HEK293T (cell line): ENCODE results near the gene PSIP1.

ENCODE experiments used
- CTCF ChIA-PET: fragments of 350-600 bp; formaldehyde crosslinking; extraction: SDS; loops from one replicate; lab custom pipeline; 2021; ENCODE audit warnings: antibody characterized with exemption, inconsistent platforms; lab: Yijun Ruan, JAX
- POLR2A ChIA-PET: fragments of 350-600 bp; formaldehyde crosslinking; extraction: SDS; loops from one replicate; lab custom pipeline; 2020; ENCODE audit warnings: antibody characterized with exemption, inconsistent platforms; lab: Yijun Ruan, JAX
- DNase-seq: peaks from one replicate; pipeline ENCODE4 v3.0.0; 2012; ENCODE audit warnings: mixed read lengths; ENCODE audit errors: extremely low spot score
- ARNT ChIP-seq: fragments of 450-650 bp; IDR thresholded peaks from 2 replicates; pipeline ENCODE4 v1.6.1; 2017; ENCODE audit warnings: mild to moderate bottlenecking
- BHLHE40 ChIP-seq: fragments of 450-650 bp; IDR thresholded peaks from 2 replicates; pipeline ENCODE4 v1.6.1; 2016; ENCODE audit warnings: mild to moderate bottlenecking, moderate library complexity, borderline replicate concordance
- CTBP1 ChIP-seq: fragments of 450-650 bp; IDR thresholded peaks from 2 replicates; pipeline ENCODE4 v1.6.1; 2016; ENCODE audit warnings: borderline replicate concordance
- ELF4 ChIP-seq: fragments of 450-650 bp; IDR thresholded peaks from 2 replicates; pipeline ENCODE4 v1.6.1; 2017; ENCODE audit warnings: antibody characterized with exemption
- FOXA1 ChIP-seq: fragments of 450-650 bp; IDR thresholded peaks from 2 replicates; pipeline ENCODE4 v1.6.1; 2016; ENCODE audit warnings: mild to moderate bottlenecking
- FOXK2 ChIP-seq: fragments of 450-650 bp; IDR thresholded peaks from 2 replicates; pipeline ENCODE4 v1.6.1; 2016; ENCODE audit warnings: mild to moderate bottlenecking
- FOXM1 ChIP-seq: fragments of 450-650 bp; IDR thresholded peaks from 2 replicates; pipeline ENCODE4 v1.6.1; 2017; ENCODE audit warnings: mild to moderate bottlenecking, borderline replicate concordance
- HDGF ChIP-seq: fragments of 450-650 bp; IDR thresholded peaks from 2 replicates; pipeline ENCODE4 v1.6.1; 2017; ENCODE audit warnings: antibody characterized with exemption, borderline replicate concordance
- L3MBTL2 ChIP-seq: fragments of 450-650 bp; conservative IDR thresholded peaks from 2 replicates; pipeline ENCODE4 v1.6.1; 2016; ENCODE audit warnings: mild to moderate bottlenecking
- LEF1 ChIP-seq: fragments of 450-650 bp; IDR thresholded peaks from 2 replicates; pipeline ENCODE4 v1.6.1; 2017; ENCODE audit warnings: mild to moderate bottlenecking, borderline replicate concordance
- NFRKB ChIP-seq: fragments of 450-650 bp; IDR thresholded peaks from 2 replicates; pipeline ENCODE4 v1.6.1; 2016; ENCODE audit warnings: mild to moderate bottlenecking, moderate library complexity
- PKNOX1 ChIP-seq: fragments of 450-650 bp; IDR thresholded peaks from 2 replicates; pipeline ENCODE4 v1.6.1; 2016
- SP1 ChIP-seq: fragments of 450-650 bp; IDR thresholded peaks from 2 replicates; pipeline ENCODE4 v1.6.1; 2017
- SUZ12 ChIP-seq: fragments of 450-650 bp; IDR thresholded peaks from 2 replicates; pipeline ENCODE4 v1.6.1; 2016; ENCODE audit warnings: mild to moderate bottlenecking
- TARDBP ChIP-seq: fragments of 450-650 bp; IDR thresholded peaks from 2 replicates; pipeline ENCODE4 v1.6.1; 2016
- ZNF384 ChIP-seq: fragments of 450-650 bp; IDR thresholded peaks from 2 replicates; pipeline ENCODE4 v1.6.1; 2016

The PSIP1 gene

GRCh38 chr9:15512889-15513288 is 2.1 kb upstream of the PSIP1 start:
- ChIA-PET POLR2A (interaction anchor here (1.6 to 4.5 kb wide), 2 partner anchors 24 to 40 kb away, joined by 3 to 43 read pairs; partner anchors contain the start of gene CCDC171), CTCF (interaction anchor here (0.7 kb wide), 1 partner anchor 1192 kb away, joined by 3 read pairs; no protein-coding TSS in a partner anchor)
- no peak for TF ChIP-seq ARNT
- TF ChIP-seq FOXM1, result no peak
- no peak for TF ChIP-seq ZNF384
- no peak for DNase-seq

GRCh38 chr9:15512204-15512603 is 1.4 kb upstream of the PSIP1 start:
- ChIA-PET CTCF (interaction anchor here (0.7 kb wide), 1 partner anchor 1192 kb away, joined by 3 read pairs; no protein-coding TSS in a partner anchor), POLR2A (interaction anchor here (1.6 to 4.5 kb wide), 2 partner anchors 25 to 41 kb away, joined by 3 to 43 read pairs; partner anchors contain the start of gene CCDC171)
- DNase-seq, result no peak
- TF ChIP-seq BHLHE40 (no peak), ELF4 (no peak), ZNF384 (no peak), SP1 (no peak), CTBP1 (no peak), NFRKB (no peak), FOXA1 (no peak), TARDBP (no peak), HDGF (no peak), SUZ12 (no peak), PKNOX1 (no peak), ARNT (no peak), L3MBTL2 (no peak), FOXK2 (no peak), LEF1 (no peak), FOXM1 (no peak)

DNA sequence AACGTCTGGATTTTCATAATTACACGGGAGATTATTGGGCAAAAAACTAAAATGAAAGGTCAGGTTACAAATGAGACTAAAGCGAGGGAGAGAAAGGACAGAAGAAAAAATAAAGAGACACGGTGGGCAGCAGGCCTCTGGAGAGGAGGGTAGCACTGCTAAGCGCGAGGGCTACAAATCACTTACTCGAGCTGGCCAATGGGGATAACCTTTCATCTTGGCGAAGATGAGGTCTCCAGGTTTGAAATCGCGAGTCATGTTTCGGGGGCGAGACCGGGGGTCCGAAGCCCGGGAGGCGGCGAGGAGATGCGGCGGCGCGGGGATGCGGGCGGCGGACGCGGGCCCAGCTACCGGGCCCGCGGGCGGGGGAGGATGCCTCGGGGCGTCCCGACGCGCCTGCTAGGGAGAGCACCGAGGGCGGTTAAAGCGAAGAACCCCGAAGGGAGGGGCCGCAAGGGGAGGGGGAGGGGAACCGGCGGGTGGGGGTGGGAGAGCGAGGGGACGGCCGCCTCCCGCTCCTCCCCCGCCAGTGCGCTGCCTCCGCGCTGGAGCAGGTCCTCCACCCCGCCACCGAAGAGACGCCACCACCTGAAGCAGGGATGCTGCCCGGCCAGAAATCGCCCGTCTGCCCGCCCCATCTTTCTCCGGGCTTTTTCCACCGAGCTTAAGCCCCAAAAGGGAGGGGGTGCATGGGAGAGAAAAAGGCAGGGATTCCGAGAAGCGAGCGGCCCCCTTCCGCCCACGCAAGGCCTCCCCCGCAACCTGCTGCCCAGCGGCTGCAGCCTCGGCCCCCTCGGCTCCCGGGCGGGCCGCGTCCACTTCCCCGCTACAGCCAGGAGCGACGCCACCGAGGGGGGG is 610 bp downstream of the PSIP1 start:
- CTCF ChIA-PET, result no interaction called here
- POLR2A ChIA-PET, result interaction anchor here (4.5 kb wide), 1 partner anchor 43 kb away, joined by 43 read pairs; the partner anchor contains the start of gene CCDC171
- DNase-seq, result peak; percentile 48
- TF ChIP-seq PKNOX1, result peak; percentile 67
- TF ChIP-seq TARDBP, result no peak
- no peak for TF ChIP-seq ARNT

- POLR2A ChIA-PET, result no interaction called here
- CTCF ChIA-PET, result no interaction called here
Observed at GRCh38 chr9:15505921-15506320, 4.8 kb downstream of the PSIP1 start.

DNA sequence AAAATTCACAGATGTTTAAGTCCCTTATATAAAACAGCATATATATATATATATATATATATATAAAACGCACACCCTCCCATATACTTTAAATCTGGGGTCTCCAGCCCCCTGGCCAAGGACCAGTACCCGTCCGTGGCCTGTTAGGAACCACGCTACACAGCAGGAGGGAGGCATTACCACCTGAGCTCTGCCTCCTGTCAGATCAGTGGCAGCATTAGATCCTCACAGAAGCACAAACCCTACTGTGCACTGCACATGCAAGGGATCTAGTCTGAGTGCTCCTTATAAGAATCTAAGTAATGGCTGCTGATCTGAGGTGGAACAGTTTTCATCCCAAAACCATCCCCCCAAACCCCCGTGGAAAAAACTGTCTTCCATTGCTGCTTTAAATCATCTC is 9.0 kb downstream of the PSIP1 start:
- CTCF ChIA-PET, result interaction anchor here (0.7 kb wide), 1 partner anchor 209 kb away, joined by 3 read pairs; no protein-coding TSS in a partner anchor
- POLR2A ChIA-PET, result no interaction called here

More at GRCh38 chr9:15505921-15506320, 4.8 kb downstream of the PSIP1 start:
- TF ChIP-seq PKNOX1 (no peak), HDGF (no peak), ARNT (no peak), FOXM1 (no peak), SUZ12 (no peak), BHLHE40 (no peak), NFRKB (no peak), ELF4 (no peak), LEF1 (no peak), FOXK2 (no peak), FOXA1 (no peak), L3MBTL2 (no peak)
- no peak for DNase-seq

More for the DNA sequence above, 9.0 kb downstream of the PSIP1 start:
- TF ChIP-seq ELF4, result no peak
- no peak for TF ChIP-seq PKNOX1
- DNase-seq, result no peak
